Measurements from ENCODE around the gene LINGO4.

DNA sequence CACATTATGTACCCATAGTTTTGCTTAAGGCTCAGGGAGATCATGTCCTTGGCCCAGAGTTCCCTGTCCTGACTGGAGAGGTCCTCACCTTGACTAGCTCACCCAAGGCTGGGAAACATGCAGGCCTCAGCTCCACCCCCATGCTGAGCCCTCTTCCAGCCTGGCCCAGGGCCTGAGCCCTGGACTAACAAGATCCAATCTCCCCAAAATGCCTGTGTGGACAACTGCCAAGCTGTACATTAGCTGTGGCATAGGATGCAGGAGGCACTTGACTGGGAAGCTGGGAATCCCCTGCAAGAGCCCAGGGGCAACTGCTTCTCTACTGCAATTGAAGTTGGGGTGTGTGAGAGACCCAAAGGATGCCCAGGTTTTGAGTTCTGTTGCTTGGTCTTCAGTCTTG is 2.1 kb downstream of the LINGO4 start:
- TF ChIP-seq, protein P1, sequence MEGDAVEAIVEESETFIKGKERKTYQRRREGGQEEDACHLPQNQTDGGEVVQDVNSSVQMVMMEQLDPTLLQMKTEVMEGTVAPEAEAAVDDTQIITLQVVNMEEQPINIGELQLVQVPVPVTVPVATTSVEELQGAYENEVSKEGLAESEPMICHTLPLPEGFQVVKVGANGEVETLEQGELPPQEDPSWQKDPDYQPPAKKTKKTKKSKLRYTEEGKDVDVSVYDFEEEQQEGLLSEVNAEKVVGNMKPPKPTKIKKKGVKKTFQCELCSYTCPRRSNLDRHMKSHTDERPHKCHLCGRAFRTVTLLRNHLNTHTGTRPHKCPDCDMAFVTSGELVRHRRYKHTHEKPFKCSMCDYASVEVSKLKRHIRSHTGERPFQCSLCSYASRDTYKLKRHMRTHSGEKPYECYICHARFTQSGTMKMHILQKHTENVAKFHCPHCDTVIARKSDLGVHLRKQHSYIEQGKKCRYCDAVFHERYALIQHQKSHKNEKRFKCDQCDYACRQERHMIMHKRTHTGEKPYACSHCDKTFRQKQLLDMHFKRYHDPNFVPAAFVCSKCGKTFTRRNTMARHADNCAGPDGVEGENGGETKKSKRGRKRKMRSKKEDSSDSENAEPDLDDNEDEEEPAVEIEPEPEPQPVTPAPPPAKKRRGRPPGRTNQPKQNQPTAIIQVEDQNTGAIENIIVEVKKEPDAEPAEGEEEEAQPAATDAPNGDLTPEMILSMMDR (IDR thresholded peaks at IDR 0.05) = no peak
- no peak for TF ChIP-seq POLR2A (IDR thresholded peaks at IDR 0.05)
